CD14-positive monocyte (primary cell): ENCODE data around the gene POLR3G. TPM values are rescaled to one million over a fixed set of nuclear protein-coding genes. Genes with fewer than 3 reads are reported as not detected.

Experiments used
- DNase-seq, 3 donors: peaks; one replicate each; pipeline ENCODE4 v3.0.0-alpha.2; 2011 to 2022
- H2AFZ ChIP-seq: 2 replicates; pipeline ENCODE4 v1.6.0; 2012; ENCODE audit warnings: mild to moderate bottlenecking, low read depth, low read length, inconsistent platforms; ENCODE audit not compliant: insufficient read depth, poor library complexity, severe bottlenecking
- H3K27ac ChIP-seq, 2 donors: 1 replicate in 1 of 2; 2 replicates in 1 of 2; pipeline ENCODE4 v1.5.1; 2012 to 2013; ENCODE audit warnings: low read length in 2 of 2, control low read depth in 1 of 2, inconsistent platforms in 1 of 2, low read depth in 1 of 2, mild to moderate bottlenecking in 1 of 2
- H3K27me3 ChIP-seq, 2 donors: one replicate each; pipeline versions ENCODE4 v1.6.0 to v1.6.1; 2011 to 2013; ENCODE audit warnings: low read length in 2 of 2; ENCODE audit not compliant: control insufficient read depth in 2 of 2, insufficient read depth in 2 of 2
- H3K36me3 ChIP-seq, 2 donors: replicated peaks in 1 of 2; 1 replicate in 1 of 2; 2 replicates in 1 of 2; pipeline versions ENCODE4 v1.5.1 to v1.6.1; 2012 to 2013; ENCODE audit warnings: low read length in 2 of 2, control low read depth in 1 of 2, inconsistent platforms in 1 of 2, mild to moderate bottlenecking in 1 of 2; ENCODE audit not compliant: insufficient read depth in 2 of 2, control insufficient read depth in 1 of 2
- H3K4me1 ChIP-seq, 2 donors: 1 replicate in 1 of 2; 2 replicates in 1 of 2; pipeline versions ENCODE4 v1.5.1 to v1.6.1; 2012 to 2013; ENCODE audit warnings: low read length in 2 of 2, control low read depth in 1 of 2, inconsistent platforms in 1 of 2, mild to moderate bottlenecking in 1 of 2, moderate library complexity in 1 of 2; ENCODE audit not compliant: insufficient read depth in 2 of 2, control insufficient read depth in 1 of 2
- H3K4me2 ChIP-seq: replicated peaks from 2 replicates; pipeline ENCODE3; 2012; ENCODE audit warnings: low read length, moderate library complexity, mild to moderate bottlenecking; ENCODE audit not compliant: poor library complexity, severe bottlenecking; ENCODE audit errors: extremely low read depth
- H3K4me3 ChIP-seq, 3 experiments: fragments of 200-600 bp in 1 of 3; sonication (generic) in 1 of 3; replicated peaks in 1 of 3; 1 replicate in 2 of 3; 2 replicates in 1 of 3; pipeline ENCODE4 v1.5.1; 2011 to 2013; ENCODE audit warnings: low read length in 3 of 3, mild to moderate bottlenecking in 3 of 3, control low read depth in 2 of 3, low read depth in 2 of 3, inconsistent platforms in 1 of 3, moderate library complexity in 1 of 3
- H3K79me2 ChIP-seq: 2 replicates; pipeline ENCODE4 v1.6.0; 2012; ENCODE audit warnings: mild to moderate bottlenecking, control low read depth, inconsistent platforms, low read length, moderate library complexity; ENCODE audit not compliant: insufficient read depth
- H3K9ac ChIP-seq: 2 replicates; pipeline ENCODE4 v1.6.0; 2017; ENCODE audit warnings: low read length, mild to moderate bottlenecking; ENCODE audit not compliant: insufficient read depth, poor library complexity, severe bottlenecking
- H3K9me3 ChIP-seq, 2 donors: replicated peaks in 1 of 2; 1 replicate in 1 of 2; 2 replicates in 1 of 2; pipeline versions ENCODE4 v1.5.1 to v1.6.1; 2012 to 2013; ENCODE audit warnings: low read length in 2 of 2, control low read depth in 1 of 2; ENCODE audit not compliant: control insufficient read depth in 1 of 2, insufficient read depth in 1 of 2
- H4K20me1 ChIP-seq: 2 replicates; pipeline ENCODE4 v1.6.0; 2012; ENCODE audit warnings: mild to moderate bottlenecking, low read length, control low read depth, moderate library complexity; ENCODE audit not compliant: insufficient read depth
- H3K27ac Mint-ChIP-seq, 7 donors: one replicate each; pipeline ENCODE4 v1.8.0; 2020; ENCODE audit warnings: mild to moderate bottlenecking in 7 of 7, mixed read lengths in 7 of 7, moderate library complexity in 6 of 7, inconsistent platforms in 2 of 7
- H3K27me3 Mint-ChIP-seq, 3 donors: one replicate each; pipeline ENCODE4 v1.8.0; 2021 to 2022; ENCODE audit warnings: low read depth in 3 of 3, mild to moderate bottlenecking in 3 of 3, mixed read lengths in 3 of 3, moderate library complexity in 3 of 3, inconsistent platforms in 1 of 3
- H3K36me3 Mint-ChIP-seq, 2 donors: one replicate each; pipeline ENCODE4 v1.8.0; 2020; ENCODE audit warnings: mixed read lengths in 2 of 2, inconsistent platforms in 1 of 2, mild to moderate bottlenecking in 1 of 2
- H3K4me1 Mint-ChIP-seq: one replicate; pipeline ENCODE4 v1.8.0; 2020; ENCODE audit warnings: mild to moderate bottlenecking, mixed read lengths
- H3K4me3 Mint-ChIP-seq, 2 donors: one replicate each; pipeline ENCODE4 v1.8.0; 2020; ENCODE audit warnings: mild to moderate bottlenecking in 2 of 2, mixed read lengths in 2 of 2, moderate library complexity in 1 of 2
- H3K9me3 Mint-ChIP-seq, 7 donors: one replicate each; pipeline ENCODE4 v1.8.0; 2020 to 2022; ENCODE audit warnings: mixed read lengths in 7 of 7, mild to moderate bottlenecking in 6 of 7, moderate library complexity in 6 of 7, inconsistent platforms in 2 of 7
- WGBS: methylation state at CpG from one replicate; pipeline ENCODE4 v1.1.5; 2013; ENCODE audit warnings: missing lambda C conversion rate; ENCODE audit not compliant: insufficient coverage; 5-methylcytosine and 5-hydroxymethylcytosine counted together
- intact Hi-C, 2 donors: fragments of 100-400 bp; cut with micrococcal nuclease; formaldehyde crosslinking; loops; one replicate each; pipeline versions ENCODE4 v1.15.0 to v1.15.1; 2023
- polyA plus RNA-seq, 3 donors: library from polyadenylated mRNA; depleted of rRNA in 1 of 3; unstranded in 2 of 3; stranded (reverse) in 1 of 3; fragments of 300-500 nt in 2 of 3; fragments of >200 nt in 1 of 3; fragmentation: Illumina TruSeq in 2 of 3; gene quantifications; 1 replicate in 2 of 3; 2 replicates in 1 of 3; pipeline ENCODE4 v1.2.3, GENCODE V29; 2012 to 2021
- TF ChIP-seq, protein P1 (sequence below): fragments of 200-600 bp; IDR thresholded peaks from one replicate; pipeline ENCODE4 v1.8.0; 2022; ENCODE audit warnings: antibody characterized with exemption, mild to moderate bottlenecking

POLR3G gene
- polyA plus RNA-seq, 3 donors: 0.07 to 0.36 (median 0.13) TPM

DNA sequence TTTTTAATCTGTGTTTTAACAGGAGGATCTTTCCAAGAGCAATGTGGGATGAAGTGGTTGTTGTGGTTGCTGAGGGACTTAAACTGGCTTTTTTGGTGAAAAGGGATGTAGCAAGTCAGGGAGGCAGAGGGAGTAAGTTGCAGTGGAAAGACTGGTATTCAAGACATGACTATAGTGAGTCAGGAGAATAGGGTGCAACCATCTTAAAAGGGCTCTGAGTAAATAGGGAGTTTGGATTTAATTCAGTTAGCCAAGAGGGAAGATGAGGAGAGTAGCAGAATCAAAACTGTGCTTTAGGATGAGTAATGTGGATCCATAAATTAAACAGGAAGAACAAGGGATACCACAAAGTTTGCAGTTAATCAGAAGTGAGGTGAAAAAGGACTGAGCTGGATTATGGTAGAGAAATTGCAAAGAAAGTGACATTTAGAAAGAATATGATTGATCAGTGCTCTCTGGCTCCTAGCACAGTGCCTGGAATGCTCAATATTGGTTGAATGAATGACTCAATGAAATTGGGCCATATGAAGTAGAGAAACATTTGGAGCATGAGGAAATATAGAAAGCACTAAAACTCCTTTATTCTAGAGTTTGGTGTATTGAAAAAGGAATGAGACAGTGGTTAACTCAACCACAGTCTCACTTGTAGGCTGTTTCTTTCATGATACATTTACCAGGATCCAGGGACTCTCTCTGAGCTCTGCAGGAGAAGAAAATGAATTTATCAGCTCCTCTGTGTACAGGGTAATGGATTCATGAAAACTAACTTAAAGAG lies 5.1 kb downstream of the POLR3G start:
- H3K9me3 ChIP-seq: no peaks in the 10 kb centered on the region
- DNase-seq: no peak
- no peaks in the 10 kb centered on the region for H3K79me2 ChIP-seq
- no peak overlapping the region for H3K4me2 ChIP-seq
- peaks cover 0 to 4% (median 0%) of the 10 kb centered on the region in 7 donors for H3K9me3 Mint-ChIP-seq
- no peak overlapping the region for H3K4me3 Mint-ChIP-seq
- no peak overlapping the region for H3K27ac Mint-ChIP-seq
- H3K4me1 Mint-ChIP-seq: peaks cover 7% of the 10 kb centered on the region
- no peaks in the 10 kb centered on the region for H3K36me3 Mint-ChIP-seq
- no peak overlapping the region for H3K4me3 ChIP-seq
- intact Hi-C loops: loop anchor here in 1 of 2 donors (5.0 to 10.0 kb wide), 2 partner anchors 48 to 55 kb away; partner anchors contain the start of gene LYSMD3
- no peaks in the 10 kb centered on the region for H3K27me3 ChIP-seq
- TF ChIP-seq, protein P1, sequence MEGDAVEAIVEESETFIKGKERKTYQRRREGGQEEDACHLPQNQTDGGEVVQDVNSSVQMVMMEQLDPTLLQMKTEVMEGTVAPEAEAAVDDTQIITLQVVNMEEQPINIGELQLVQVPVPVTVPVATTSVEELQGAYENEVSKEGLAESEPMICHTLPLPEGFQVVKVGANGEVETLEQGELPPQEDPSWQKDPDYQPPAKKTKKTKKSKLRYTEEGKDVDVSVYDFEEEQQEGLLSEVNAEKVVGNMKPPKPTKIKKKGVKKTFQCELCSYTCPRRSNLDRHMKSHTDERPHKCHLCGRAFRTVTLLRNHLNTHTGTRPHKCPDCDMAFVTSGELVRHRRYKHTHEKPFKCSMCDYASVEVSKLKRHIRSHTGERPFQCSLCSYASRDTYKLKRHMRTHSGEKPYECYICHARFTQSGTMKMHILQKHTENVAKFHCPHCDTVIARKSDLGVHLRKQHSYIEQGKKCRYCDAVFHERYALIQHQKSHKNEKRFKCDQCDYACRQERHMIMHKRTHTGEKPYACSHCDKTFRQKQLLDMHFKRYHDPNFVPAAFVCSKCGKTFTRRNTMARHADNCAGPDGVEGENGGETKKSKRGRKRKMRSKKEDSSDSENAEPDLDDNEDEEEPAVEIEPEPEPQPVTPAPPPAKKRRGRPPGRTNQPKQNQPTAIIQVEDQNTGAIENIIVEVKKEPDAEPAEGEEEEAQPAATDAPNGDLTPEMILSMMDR: no peak
- no peaks in the 10 kb centered on the region for H4K20me1 ChIP-seq
- no peak overlapping the region for H3K9ac ChIP-seq
- H3K27ac ChIP-seq: no peak overlapping the region
- peaks cover 3 to 5% (median 4%) of the 10 kb centered on the region in 3 donors for H3K27me3 Mint-ChIP-seq
- H3K36me3 ChIP-seq: no peaks in the 10 kb centered on the region
- peaks cover 4 to 5% of the 10 kb centered on the region in 2 donors for H3K4me1 ChIP-seq
- no peak overlapping the region for H2AFZ ChIP-seq

DNA sequence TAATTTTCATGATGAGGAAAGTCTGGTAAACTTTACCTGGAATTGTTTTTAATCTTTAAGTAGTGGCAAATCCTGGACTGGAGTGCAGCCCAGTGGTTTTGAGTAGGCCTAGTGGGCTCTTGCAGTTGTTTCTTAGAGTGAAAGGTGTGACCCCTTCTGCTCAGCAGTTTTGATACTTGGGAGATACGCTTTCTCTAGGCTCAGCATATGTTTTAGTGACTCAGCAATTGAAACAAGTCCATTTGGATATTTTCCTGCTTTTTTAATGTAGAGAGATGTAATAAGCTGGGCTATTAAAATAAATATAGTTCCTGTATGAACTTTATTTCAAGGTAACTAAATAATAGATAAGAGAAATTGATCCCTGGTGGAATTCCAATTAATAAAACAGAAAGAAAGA lies 6.0 kb downstream of the POLR3G start:
- H3K4me1 ChIP-seq: no peaks in the 10 kb centered on the region
- TF ChIP-seq, protein P1: no peak
- no CpG with 5 or more reads among the region's 1 CpG for WGBS
- no peak overlapping the region for H3K4me3 Mint-ChIP-seq
- H2AFZ ChIP-seq: no peak overlapping the region
- H3K4me2 ChIP-seq: no peak overlapping the region
- no peaks in the 10 kb centered on the region for H3K9me3 ChIP-seq
- H3K4me1 Mint-ChIP-seq: no peaks in the 10 kb centered on the region
- H3K27me3 Mint-ChIP-seq: peaks cover under 1 to 5% (median 3%) of the 10 kb centered on the region in 3 donors
- no peaks in the 10 kb centered on the region for H3K36me3 ChIP-seq
- H3K9me3 Mint-ChIP-seq: peaks cover 0 to 4% (median 0%) of the 10 kb centered on the region in 7 donors
- no peaks in the 10 kb centered on the region for H3K79me2 ChIP-seq
- H4K20me1 ChIP-seq: no peaks in the 10 kb centered on the region
- no peak for DNase-seq
- H3K9ac ChIP-seq: no peak overlapping the region
- H3K27ac ChIP-seq: no peak overlapping the region
- intact Hi-C loops: no loop called here
- H3K27me3 ChIP-seq: no peaks in the 10 kb centered on the region
- no peaks in the 10 kb centered on the region for H3K36me3 Mint-ChIP-seq
- no peak overlapping the region for H3K27ac Mint-ChIP-seq
- H3K4me3 ChIP-seq: no peak overlapping the region
